Liver (tissue), 9 donors: ENCODE data around the gene CHKB. TPM values are rescaled to one million over a fixed set of nuclear protein-coding genes. Genes with fewer than 3 reads are reported as not detected.

Experiments
- DNase-seq: peaks from one replicate; pipeline ENCODE4 v3.0.0-alpha.2; 2017; ENCODE audit warnings: low spot score
- H3K27ac ChIP-seq, 2 donors: one replicate each; pipeline ENCODE4 v1.7.0; 2013; ENCODE audit warnings: inconsistent platforms in 2 of 2, low read length in 2 of 2, control low read depth in 1 of 2, low read depth in 1 of 2, mild to moderate bottlenecking in 1 of 2
- H3K27me3 ChIP-seq, 4 donors: one replicate each; pipeline versions ENCODE4 v1.6.1 to v1.7.0; 2013; ENCODE audit warnings: low read length in 3 of 4, inconsistent platforms in 1 of 4, mild to moderate bottlenecking in 1 of 4, moderate library complexity in 1 of 4; ENCODE audit not compliant: control insufficient read depth in 4 of 4, insufficient read depth in 4 of 4
- H3K36me3 ChIP-seq, 4 donors: one replicate each; pipeline versions ENCODE4 v1.6.1 to v1.7.0; 2013; ENCODE audit warnings: low read length in 3 of 4, mild to moderate bottlenecking in 3 of 4, low read depth in 1 of 4, moderate library complexity in 1 of 4; ENCODE audit not compliant: control insufficient read depth in 4 of 4, insufficient read depth in 3 of 4
- H3K4me1 ChIP-seq, 4 donors: one replicate each; pipeline versions ENCODE4 v1.6.1 to v1.7.0; 2013; ENCODE audit warnings: low read length in 3 of 4, mild to moderate bottlenecking in 3 of 4, moderate library complexity in 1 of 4; ENCODE audit not compliant: control insufficient read depth in 4 of 4, insufficient read depth in 4 of 4
- H3K4me3 ChIP-seq, 3 donors: one replicate each; pipeline versions ENCODE4 v1.6.1 to v1.7.0; 2013; ENCODE audit warnings: low read length in 3 of 3, control low read depth in 1 of 3, low read depth in 1 of 3, mild to moderate bottlenecking in 1 of 3
- H3K9ac ChIP-seq, 2 donors: one replicate each; pipeline ENCODE4 v1.7.0; 2013; ENCODE audit warnings: low read length in 2 of 2, mild to moderate bottlenecking in 2 of 2, moderate library complexity in 2 of 2, control low read depth in 1 of 2, low read depth in 1 of 2
- H3K9me3 ChIP-seq, 4 donors: one replicate each; pipeline versions ENCODE4 v1.6.1 to v1.7.0; 2013; ENCODE audit warnings: low read length in 3 of 4; ENCODE audit not compliant: control insufficient read depth in 4 of 4
- CTCF ChIP-seq: fragments of 150-350 bp; IDR thresholded peaks from 2 replicates; pipeline ENCODE4 v1.5.1; 2017; ENCODE audit warnings: improper control_type of control experiment, low read depth, low read length; ENCODE audit not compliant: missing input control
- EGR1 ChIP-seq, 2 donors: IDR thresholded peaks; 2 replicates each; pipeline ENCODE4 v1.6.1; 2016 to 2018; ENCODE audit warnings: antibody characterized with exemption in 2 of 2, low read depth in 2 of 2
- FOXA1 ChIP-seq: IDR thresholded peaks from 2 replicates; pipeline ENCODE4 v1.6.1; 2016; ENCODE audit warnings: antibody characterized with exemption
- FOXA2 ChIP-seq: IDR thresholded peaks from 2 replicates; pipeline ENCODE4 v1.6.1; 2016; ENCODE audit warnings: antibody characterized with exemption
- GABPA ChIP-seq, 2 donors: IDR thresholded peaks in 1 of 2; conservative IDR thresholded peaks in 1 of 2; 2 replicates each; pipeline ENCODE4 v1.6.1; 2016; ENCODE audit warnings: antibody characterized with exemption in 2 of 2, mild to moderate bottlenecking in 1 of 2, moderate library complexity in 1 of 2
- HNF4A ChIP-seq, 2 donors: conservative IDR thresholded peaks; 2 replicates each; pipeline ENCODE4 v1.6.1; 2016; ENCODE audit warnings: antibody characterized with exemption in 2 of 2, mild to moderate bottlenecking in 2 of 2
- HNF4G ChIP-seq: IDR thresholded peaks from 2 replicates; pipeline ENCODE4 v1.6.1; 2016; ENCODE audit warnings: antibody characterized with exemption
- JUND ChIP-seq, 2 donors: IDR thresholded peaks; 2 replicates each; pipeline ENCODE4 v1.6.1; 2016; ENCODE audit warnings: antibody characterized with exemption in 2 of 2
- NR2F2 ChIP-seq: IDR thresholded peaks from 2 replicates; pipeline ENCODE4 v1.6.1; 2016; ENCODE audit warnings: antibody characterized with exemption
- RAD21 ChIP-seq, 2 donors: IDR thresholded peaks; 2 replicates each; pipeline ENCODE4 v1.6.1; 2016; ENCODE audit warnings: antibody characterized with exemption in 2 of 2, mild to moderate bottlenecking in 2 of 2
- RXRA ChIP-seq, 2 donors: IDR thresholded peaks; 2 replicates each; pipeline ENCODE4 v1.6.1; 2017 to 2018; ENCODE audit warnings: antibody characterized with exemption in 2 of 2, mild to moderate bottlenecking in 1 of 2
- SP1 ChIP-seq: IDR thresholded peaks from 2 replicates; pipeline ENCODE4 v1.6.1; 2018; ENCODE audit warnings: antibody characterized with exemption, mild to moderate bottlenecking
- TAF1 ChIP-seq: conservative IDR thresholded peaks from 2 replicates; pipeline ENCODE4 v1.6.1; 2016; ENCODE audit warnings: antibody characterized with exemption, mild to moderate bottlenecking
- YY1 ChIP-seq: IDR thresholded peaks from 2 replicates; pipeline ENCODE4 v1.6.1; 2016; ENCODE audit warnings: antibody characterized with exemption, mild to moderate bottlenecking
- ZBTB33 ChIP-seq: IDR thresholded peaks from 2 replicates; pipeline ENCODE4 v1.6.1; 2016; ENCODE audit warnings: antibody characterized with exemption
- WGBS: extraction: QIAGEN DNeasy Blood & Tissue Kit; methylation state at CpG from one replicate; pipeline ENCODE4 v1.1.7; 2013; 5-methylcytosine and 5-hydroxymethylcytosine counted together
- polyA plus RNA-seq, 2 donors: library from polyadenylated mRNA; stranded (reverse) in 1 of 2; unstranded in 1 of 2; fragments of 200-250 nt in 1 of 2; fragments of >200 nt in 1 of 2; fragmentation: Nextera tagmentation in 1 of 2; extraction: Ambion mirVana in 1 of 2; gene quantifications; one replicate each; pipeline versions ENCODE4 v1.2.1 to v1.2.3, GENCODE V29; 2013 to 2015
- total RNA-seq, 2 donors: library from RNA; depleted of rRNA; stranded (reverse); fragments of >200 nt; gene quantifications; one replicate each; pipeline ENCODE4 v1.2.3, GENCODE V29; 2014
- TF ChIP-seq, protein P1 (sequence below): IDR thresholded peaks from 2 replicates; pipeline ENCODE4 v1.6.1; 2016; ENCODE audit warnings: antibody characterized with exemption, mild to moderate bottlenecking
- TF ChIP-seq, protein P2 (sequence below): IDR thresholded peaks from 2 replicates; pipeline ENCODE4 v1.6.1; 2016; ENCODE audit warnings: antibody characterized with exemption
- TF ChIP-seq, protein P3 (sequence below): IDR thresholded peaks from 2 replicates; pipeline ENCODE4 v1.6.1; 2016; ENCODE audit warnings: antibody characterized with exemption
- donor health status: healthy.
- donor health status: healthy.
- donor health status: healthy.
- donor health status: healthy.
- donor health status: healthy.

The CHKB gene
- total and polyA plus RNA-seq, 4 donors, result 17.9 to 24.2 (median 20.6) TPM

GRCh38 chr22:50600967-50601668 is 18.5 kb upstream of the CHKB start (continued):
- TF ChIP-seq, protein P1, sequence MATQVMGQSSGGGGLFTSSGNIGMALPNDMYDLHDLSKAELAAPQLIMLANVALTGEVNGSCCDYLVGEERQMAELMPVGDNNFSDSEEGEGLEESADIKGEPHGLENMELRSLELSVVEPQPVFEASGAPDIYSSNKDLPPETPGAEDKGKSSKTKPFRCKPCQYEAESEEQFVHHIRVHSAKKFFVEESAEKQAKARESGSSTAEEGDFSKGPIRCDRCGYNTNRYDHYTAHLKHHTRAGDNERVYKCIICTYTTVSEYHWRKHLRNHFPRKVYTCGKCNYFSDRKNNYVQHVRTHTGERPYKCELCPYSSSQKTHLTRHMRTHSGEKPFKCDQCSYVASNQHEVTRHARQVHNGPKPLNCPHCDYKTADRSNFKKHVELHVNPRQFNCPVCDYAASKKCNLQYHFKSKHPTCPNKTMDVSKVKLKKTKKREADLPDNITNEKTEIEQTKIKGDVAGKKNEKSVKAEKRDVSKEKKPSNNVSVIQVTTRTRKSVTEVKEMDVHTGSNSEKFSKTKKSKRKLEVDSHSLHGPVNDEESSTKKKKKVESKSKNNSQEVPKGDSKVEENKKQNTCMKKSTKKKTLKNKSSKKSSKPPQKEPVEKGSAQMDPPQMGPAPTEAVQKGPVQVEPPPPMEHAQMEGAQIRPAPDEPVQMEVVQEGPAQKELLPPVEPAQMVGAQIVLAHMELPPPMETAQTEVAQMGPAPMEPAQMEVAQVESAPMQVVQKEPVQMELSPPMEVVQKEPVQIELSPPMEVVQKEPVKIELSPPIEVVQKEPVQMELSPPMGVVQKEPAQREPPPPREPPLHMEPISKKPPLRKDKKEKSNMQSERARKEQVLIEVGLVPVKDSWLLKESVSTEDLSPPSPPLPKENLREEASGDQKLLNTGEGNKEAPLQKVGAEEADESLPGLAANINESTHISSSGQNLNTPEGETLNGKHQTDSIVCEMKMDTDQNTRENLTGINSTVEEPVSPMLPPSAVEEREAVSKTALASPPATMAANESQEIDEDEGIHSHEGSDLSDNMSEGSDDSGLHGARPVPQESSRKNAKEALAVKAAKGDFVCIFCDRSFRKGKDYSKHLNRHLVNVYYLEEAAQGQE, result no peak
- TF ChIP-seq RAD21 (IDR thresholded peaks at IDR 0.05) (no peak), RXRA (IDR thresholded peaks at IDR 0.05) (no peak), GABPA (IDR thresholded peaks at IDR 0.05 in 1 of 2, conservative IDR thresholded peaks at IDR 0.05 in 1 of 2) (no peak), EGR1 (IDR thresholded peaks at IDR 0.05; ENCODE audit: low read depth in 2 of 2) (no peak), FOXA2 (no peak)

DNA sequence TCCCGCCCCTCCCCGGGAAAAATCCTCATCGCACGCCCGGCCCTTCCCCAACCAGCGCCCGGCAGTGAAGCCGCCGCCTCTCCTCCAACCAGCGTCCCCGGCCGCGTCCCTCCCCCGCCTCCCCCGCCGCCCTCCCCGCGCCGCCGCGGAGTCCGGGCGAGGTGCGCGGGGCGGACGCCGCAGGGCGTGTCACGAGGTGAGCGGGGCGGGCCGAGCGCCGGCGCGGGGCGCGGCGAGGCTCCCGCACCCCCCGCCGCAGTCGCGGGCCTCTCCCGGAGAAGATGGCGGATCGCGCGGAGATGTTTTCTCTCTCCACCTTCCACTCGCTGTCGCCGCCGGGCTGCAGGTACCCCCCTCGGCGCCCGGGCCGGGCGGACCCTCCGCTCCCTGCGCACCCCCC is 17.9 kb upstream of the CHKB start, which contains the start of gene MAPK8IP2:
Gene MAPK8IP2 (plus strand): TSS at position 256 of the 400 bp plus-strand sequence. CDS start 26 bp downstream, at position 282.
- under 1% methylated on average over 61 of the region's 61 CpGs for WGBS
- Histone ChIP-seq H3K4me1 (peaks cover 0 to 7% (median 4%) of the 10 kb centered on the region in 4 donors), H3K9ac (no peak within 1 kb of the TSS), H3K4me3 (peak within 1 kb of the TSS in 1 of 3 donors; percentile 61), H3K27me3 (peaks cover 0 to 10% (median 2%) of the 10 kb centered on the region in 4 donors), H3K27ac (no peak within 1 kb of the TSS), H3K36me3 (no peaks in the 10 kb centered on the region), H3K9me3 (no peaks in the 10 kb centered on the region)
- TF ChIP-seq RXRA (IDR thresholded peaks at IDR 0.05) (no peak), CTCF (no peak), JUND (IDR thresholded peaks at IDR 0.05) (no peak), TAF1 (no peak), FOXA2 (no peak), EGR1 (IDR thresholded peaks at IDR 0.05; ENCODE audit: low read depth in 2 of 2) (no peak), GABPA (IDR thresholded peaks at IDR 0.05 in 1 of 2, conservative IDR thresholded peaks at IDR 0.05 in 1 of 2) (no peak), NR2F2 (no peak), YY1 (no peak), SP1 (no peak), RAD21 (IDR thresholded peaks at IDR 0.05) (no peak), ZBTB33 (no peak), HNF4G (no peak), FOXA1 (no peak), HNF4A (conservative IDR thresholded peaks at IDR 0.05) (no peak)
- TF ChIP-seq, protein P2, sequence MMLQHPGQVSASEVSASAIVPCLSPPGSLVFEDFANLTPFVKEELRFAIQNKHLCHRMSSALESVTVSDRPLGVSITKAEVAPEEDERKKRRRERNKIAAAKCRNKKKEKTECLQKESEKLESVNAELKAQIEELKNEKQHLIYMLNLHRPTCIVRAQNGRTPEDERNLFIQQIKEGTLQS, result no peak
- TF ChIP-seq, protein P1, result no peak
- TF ChIP-seq, protein P3, sequence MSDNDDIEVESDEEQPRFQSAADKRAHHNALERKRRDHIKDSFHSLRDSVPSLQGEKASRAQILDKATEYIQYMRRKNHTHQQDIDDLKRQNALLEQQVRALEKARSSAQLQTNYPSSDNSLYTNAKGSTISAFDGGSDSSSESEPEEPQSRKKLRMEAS, result no peak
- no peak for DNase-seq
